NCI-H1048 (cell line): ENCODE results near the gene DENND5B.
"Not testable (repeated sequence)": the region's sequence is repeated elsewhere in the genome, so short reads cannot be mapped to it uniquely, and the experiment has no call there.

Experiments
- DNase-seq: peaks from one replicate; lab custom pipeline; 2025; lab: John Stamatoyannopoulos, UW

Gene DENND5B

GRCh38 chr12:31590642-31591379 is at the start of gene DENND5B:
DENND5B (minus strand) TSS chr12:31591136; CDS start chr12:31590832, 304 bp downstream.
- DNase-seq, result peak; percentile 47

- DNase-seq, result no peak
Observed at GRCh38 chr12:31634620-31635019, 43.7 kb upstream of the DENND5B start.

GRCh38 chr12:31633464-31633863 is 42.5 kb upstream of the DENND5B start:
- no peak for DNase-seq

- DNase-seq, result no peak
Observed at GRCh38 chr12:31631809-31632208, 40.9 kb upstream of the DENND5B start.

GRCh38 chr12:31631023-31631724 is 40.2 kb upstream of the DENND5B start:
- DNase-seq, result no peak

- DNase-seq, result no peak
Observed at GRCh38 chr12:31629756-31630732, 39.1 kb upstream of the DENND5B start.

- no peak for DNase-seq
Observed at GRCh38 chr12:31627456-31628054, 36.6 kb upstream of the DENND5B start.

- no peak for DNase-seq
Observed at GRCh38 chr12:31626270-31626995, 35.5 kb upstream of the DENND5B start.

GRCh38 chr12:31622038-31622437 is 31.1 kb upstream of the DENND5B start:
- DNase-seq, result no peak

GRCh38 chr12:31620311-31620710 is 29.4 kb upstream of the DENND5B start:
- DNase-seq, result no peak

GRCh38 chr12:31618228-31619025 is 27.5 kb upstream of the DENND5B start:
- no peak for DNase-seq

GRCh38 chr12:31612819-31613218 is 21.9 kb upstream of the DENND5B start:
- DNase-seq, result no peak

GRCh38 chr12:31608299-31608698 is 17.4 kb upstream of the DENND5B start:
- not testable (repeated sequence) for DNase-seq

GRCh38 chr12:31605531-31605930 is 14.6 kb upstream of the DENND5B start:
- no peak for DNase-seq

GRCh38 chr12:31603546-31604009 is 12.6 kb upstream of the DENND5B start:
- no peak for DNase-seq

GRCh38 chr12:31600750-31601149 is 9.8 kb upstream of the DENND5B start:
- no peak for DNase-seq

- no peak for DNase-seq
Observed at GRCh38 chr12:31600252-31600651, 9.3 kb upstream of the DENND5B start.

- no peak for DNase-seq
Observed at GRCh38 chr12:31599053-31599452, 8.1 kb upstream of the DENND5B start.

GRCh38 chr12:31597066-31597465 is 6.1 kb upstream of the DENND5B start:
- DNase-seq, result no peak

GRCh38 chr12:31594681-31595080 is 3.7 kb upstream of the DENND5B start:
- DNase-seq, result no peak
